Measurements from ENCODE around the gene RMRP.

Gene RMRP

GRCh38 chr9:35686222-35687203, 28.7 kb upstream of the RMRP start:
- TF ChIP-seq, protein P1, sequence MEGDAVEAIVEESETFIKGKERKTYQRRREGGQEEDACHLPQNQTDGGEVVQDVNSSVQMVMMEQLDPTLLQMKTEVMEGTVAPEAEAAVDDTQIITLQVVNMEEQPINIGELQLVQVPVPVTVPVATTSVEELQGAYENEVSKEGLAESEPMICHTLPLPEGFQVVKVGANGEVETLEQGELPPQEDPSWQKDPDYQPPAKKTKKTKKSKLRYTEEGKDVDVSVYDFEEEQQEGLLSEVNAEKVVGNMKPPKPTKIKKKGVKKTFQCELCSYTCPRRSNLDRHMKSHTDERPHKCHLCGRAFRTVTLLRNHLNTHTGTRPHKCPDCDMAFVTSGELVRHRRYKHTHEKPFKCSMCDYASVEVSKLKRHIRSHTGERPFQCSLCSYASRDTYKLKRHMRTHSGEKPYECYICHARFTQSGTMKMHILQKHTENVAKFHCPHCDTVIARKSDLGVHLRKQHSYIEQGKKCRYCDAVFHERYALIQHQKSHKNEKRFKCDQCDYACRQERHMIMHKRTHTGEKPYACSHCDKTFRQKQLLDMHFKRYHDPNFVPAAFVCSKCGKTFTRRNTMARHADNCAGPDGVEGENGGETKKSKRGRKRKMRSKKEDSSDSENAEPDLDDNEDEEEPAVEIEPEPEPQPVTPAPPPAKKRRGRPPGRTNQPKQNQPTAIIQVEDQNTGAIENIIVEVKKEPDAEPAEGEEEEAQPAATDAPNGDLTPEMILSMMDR (conservative IDR thresholded peaks at IDR 0.05), result no peak
- no peak overlapping the region for H3K27ac ChIP-seq

- TF ChIP-seq, protein P1 (conservative IDR thresholded peaks at IDR 0.05), result no peak
- H3K27ac ChIP-seq, result no peak overlapping the region
Observed at GRCh38 chr9:35685506-35685905, 27.7 kb upstream of the RMRP start.

DNA sequence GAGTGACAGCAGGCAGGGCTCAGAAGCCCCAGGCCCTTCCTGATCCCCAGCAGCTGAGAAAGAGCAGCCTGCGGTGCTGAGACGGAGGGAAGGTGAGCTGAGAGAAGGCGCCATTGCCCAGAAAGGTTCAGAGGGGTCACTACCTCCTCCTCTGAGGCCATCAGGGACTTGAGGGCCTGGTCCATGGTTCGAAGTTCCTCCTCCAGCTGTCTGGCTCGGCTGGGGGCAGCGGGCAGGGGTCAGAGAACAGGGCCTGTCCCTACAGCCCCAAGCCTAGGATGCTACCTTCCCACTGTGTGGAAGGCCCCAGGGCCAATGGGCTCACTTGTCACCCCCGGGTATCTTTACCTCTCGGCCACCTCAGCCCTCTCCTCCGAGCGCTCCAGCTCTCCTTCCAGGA, 27.1 kb upstream of the RMRP start:
- TF ChIP-seq, protein P1 (conservative IDR thresholded peaks at IDR 0.05), result no peak
- no peak overlapping the region for H3K27ac ChIP-seq

DNA sequence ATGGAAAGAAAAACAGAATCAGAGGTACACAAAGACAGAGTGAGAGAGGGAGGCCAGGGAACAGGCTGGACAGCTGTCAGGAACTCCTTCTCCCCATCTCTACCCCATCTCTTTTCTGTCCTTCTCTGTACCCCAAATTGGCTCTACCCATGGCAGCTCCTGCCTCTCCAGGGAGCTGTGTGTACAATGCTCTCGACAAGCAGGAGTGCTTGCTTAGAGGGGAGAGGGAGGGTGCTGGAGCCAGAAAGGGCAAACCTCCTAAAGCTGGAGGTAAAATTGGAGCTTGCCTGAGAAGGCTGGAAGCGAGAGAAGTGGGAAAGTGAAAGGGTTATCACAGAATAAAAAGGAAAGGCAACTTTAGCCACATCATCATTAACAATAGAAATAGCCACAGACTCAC, 25.5 kb upstream of the RMRP start:
- no peak overlapping the region for H3K27ac ChIP-seq

DNA sequence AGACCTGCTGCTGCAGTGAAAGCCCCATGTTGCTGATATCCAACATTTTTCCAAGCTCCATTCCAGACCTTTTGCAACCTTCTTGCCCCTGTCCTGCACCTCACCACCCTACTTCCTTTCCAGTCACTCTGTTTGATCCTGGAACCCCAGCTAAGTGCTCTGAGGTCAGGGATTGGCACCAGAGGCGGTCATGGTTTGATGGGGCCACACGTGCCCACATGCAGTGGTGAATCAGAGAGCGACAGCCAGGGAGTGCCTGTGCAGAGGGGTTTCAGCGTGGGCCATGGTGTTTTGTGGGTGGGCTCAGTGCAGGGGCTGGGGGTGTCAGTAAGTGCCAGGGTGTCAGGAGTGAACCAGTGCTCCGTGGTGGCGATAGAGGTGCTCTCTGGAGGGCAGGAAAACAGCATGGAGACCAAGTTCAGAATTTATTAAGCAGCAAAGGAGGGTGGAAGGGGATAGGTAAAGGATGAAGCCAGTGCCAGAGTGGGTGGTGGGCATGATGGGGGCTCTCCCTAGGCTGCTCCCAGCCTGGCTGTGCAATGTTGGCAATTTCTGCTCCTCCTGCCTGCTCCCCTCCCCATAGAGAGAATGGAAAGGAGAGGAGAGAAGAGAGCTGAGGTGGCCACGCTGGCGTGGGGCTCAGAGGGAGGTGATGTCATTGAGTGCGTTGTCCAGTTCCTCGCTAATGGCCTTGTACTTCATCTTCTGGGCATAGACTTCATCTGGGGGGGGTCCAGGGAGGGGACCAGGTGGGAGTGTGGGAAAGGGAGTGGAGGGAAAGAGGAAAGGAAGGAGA, 24.9 kb upstream of the RMRP start:
- H3K27ac ChIP-seq, result no peak overlapping the region
- TF ChIP-seq, protein P1 (conservative IDR thresholded peaks at IDR 0.05), result no peak

More for the DNA sequence above, 25.5 kb upstream of the RMRP start:
- TF ChIP-seq, protein P1 (conservative IDR thresholded peaks at IDR 0.05), result no peak

- TF ChIP-seq, protein P1 (conservative IDR thresholded peaks at IDR 0.05), result no peak
- no peak overlapping the region for H3K27ac ChIP-seq
Observed at GRCh38 chr9:35682051-35682450, 24.2 kb upstream of the RMRP start.

GRCh38 chr9:35681341-35682002, 23.7 kb upstream of the RMRP start:
- TF ChIP-seq, protein P1 (conservative IDR thresholded peaks at IDR 0.05), result no peak
- H3K27ac ChIP-seq, result no peak overlapping the region

Measured in VCaP (cell line).